Naive thymus-derived CD8-positive, alpha-beta T cell (primary cell): ENCODE measurements around the gene PDE1C. TPM values are rescaled to one million over a fixed set of nuclear protein-coding genes. Genes with fewer than 3 reads are reported as not detected.

Experiments used
- ATAC-seq, 2 donors: fragments of 150-1000 bp; cut with Tn5 transposase in 1 of 2; sonication (Bioruptor Pico), chemical (Tn5 transposase) in 1 of 2; 1 replicate in 1 of 2; 2 replicates in 1 of 2; pipeline ENCODE4 v1.10.0; 2021; ENCODE audit warnings: mild to moderate bottlenecking in 2 of 2, moderate library complexity in 2 of 2
- POLR2A ChIA-PET: fragments of 350-600 bp; sonication (Branson Sonifier 250); formaldehyde crosslinking; loops from one replicate; lab custom pipeline; 2021; ENCODE audit warnings: antibody characterized with exemption; lab: Charles Lee
- DNase-seq, 10 donors: peaks; one replicate each; pipeline versions ENCODE4 v3.0.0 to v3.0.0-alpha.2; 2020 to 2022
- H3K27ac Mint-ChIP-seq, 10 donors: one replicate each; pipeline ENCODE4 v1.8.0; 2020 to 2022; ENCODE audit warnings: mild to moderate bottlenecking in 10 of 10, mixed read lengths in 10 of 10, moderate library complexity in 4 of 10, inconsistent platforms in 1 of 10
- H3K27me3 Mint-ChIP-seq, 5 donors: one replicate each; pipeline ENCODE4 v1.8.0; 2021 to 2022; ENCODE audit warnings: mixed read lengths in 5 of 5
- H3K36me3 Mint-ChIP-seq, 3 donors: one replicate each; pipeline ENCODE4 v1.8.0; 2020 to 2022; ENCODE audit warnings: mixed read lengths in 3 of 3, mild to moderate bottlenecking in 2 of 3, inconsistent platforms in 1 of 3
- H3K4me1 Mint-ChIP-seq, 4 donors: one replicate each; pipeline ENCODE4 v1.8.0; 2021 to 2022; ENCODE audit warnings: mixed read lengths in 4 of 4
- H3K4me3 Mint-ChIP-seq, 10 donors: one replicate each; pipeline ENCODE4 v1.8.0; 2020 to 2022; ENCODE audit warnings: mild to moderate bottlenecking in 10 of 10, mixed read lengths in 10 of 10, moderate library complexity in 6 of 10, inconsistent platforms in 1 of 10
- H3K9me3 Mint-ChIP-seq, 9 donors: one replicate each; pipeline ENCODE4 v1.8.0; 2020 to 2022; ENCODE audit warnings: mixed read lengths in 9 of 9, mild to moderate bottlenecking in 3 of 9, inconsistent platforms in 1 of 9, moderate library complexity in 1 of 9
- polyA plus RNA-seq, 3 donors: library from polyadenylated mRNA; unstranded; fragments of 300-500 nt; fragmentation: Illumina TruSeq; gene quantifications; one replicate each; pipeline ENCODE4 v1.2.3, GENCODE V29; 2021
- total RNA-seq, 8 experiments: library from RNA in 2 of 8; stranded (reverse) in 2 of 8; gene quantifications; one replicate each; pipeline ENCODE4 v1.2.3 and lab custom pipeline; 2021 to 2026

The PDE1C gene
- total and polyA plus RNA-seq, 5 experiments from 2014 or later: not detected

- H3K4me1 Mint-ChIP-seq: no peaks in the 10 kb centered on the region
- no peaks in the 10 kb centered on the region for H3K36me3 Mint-ChIP-seq
- DNase-seq (peak in 2 of 10 donors; percentile 3 to 4), ATAC-seq (no peak)
- peaks cover 2 to 17% (median 5%) of the 10 kb centered on the region in 5 donors for H3K27me3 Mint-ChIP-seq
- H3K4me3 Mint-ChIP-seq: no peak overlapping the region
- POLR2A ChIA-PET: no interaction called here
- H3K27ac Mint-ChIP-seq: no peak overlapping the region
- H3K9me3 Mint-ChIP-seq: peaks cover 0 to 2% (median 0%) of the 10 kb centered on the region in 9 donors
These were observed 325.8 kb downstream of the PDE1C start for GRCh38 chr7:31744294-31744874.

DNA sequence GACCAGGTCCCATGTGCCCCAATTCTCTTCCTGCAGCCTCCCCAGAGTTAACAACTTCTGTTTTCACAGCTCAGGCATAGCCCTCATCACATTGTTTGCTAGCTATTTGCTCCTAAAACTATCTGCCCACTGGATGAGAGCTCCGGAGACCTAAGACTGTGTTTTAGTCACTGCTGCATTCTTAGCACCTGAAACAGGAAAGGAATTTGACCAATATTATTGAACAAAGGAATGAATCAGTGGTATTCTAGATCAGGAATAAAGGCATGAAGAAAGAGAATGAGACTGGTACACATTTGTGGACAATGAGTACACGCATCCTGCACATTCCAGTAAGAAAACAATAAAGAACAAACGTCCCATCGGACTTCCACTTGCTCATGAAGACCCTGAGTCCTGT is 328.4 kb downstream of the PDE1C start:
- POLR2A ChIA-PET: no interaction called here
- H3K36me3 Mint-ChIP-seq: no peaks in the 10 kb centered on the region
- peaks cover 0 to 3% (median 0%) of the 10 kb centered on the region in 4 donors for H3K4me1 Mint-ChIP-seq
- H3K27me3 Mint-ChIP-seq: peaks cover 4 to 22% (median 8%) of the 10 kb centered on the region in 5 donors
- ATAC-seq: no peak
- no peaks in the 10 kb centered on the region for H3K9me3 Mint-ChIP-seq
- no peak overlapping the region for H3K27ac Mint-ChIP-seq
- H3K4me3 Mint-ChIP-seq: no peak overlapping the region
- no peak for DNase-seq

DNA sequence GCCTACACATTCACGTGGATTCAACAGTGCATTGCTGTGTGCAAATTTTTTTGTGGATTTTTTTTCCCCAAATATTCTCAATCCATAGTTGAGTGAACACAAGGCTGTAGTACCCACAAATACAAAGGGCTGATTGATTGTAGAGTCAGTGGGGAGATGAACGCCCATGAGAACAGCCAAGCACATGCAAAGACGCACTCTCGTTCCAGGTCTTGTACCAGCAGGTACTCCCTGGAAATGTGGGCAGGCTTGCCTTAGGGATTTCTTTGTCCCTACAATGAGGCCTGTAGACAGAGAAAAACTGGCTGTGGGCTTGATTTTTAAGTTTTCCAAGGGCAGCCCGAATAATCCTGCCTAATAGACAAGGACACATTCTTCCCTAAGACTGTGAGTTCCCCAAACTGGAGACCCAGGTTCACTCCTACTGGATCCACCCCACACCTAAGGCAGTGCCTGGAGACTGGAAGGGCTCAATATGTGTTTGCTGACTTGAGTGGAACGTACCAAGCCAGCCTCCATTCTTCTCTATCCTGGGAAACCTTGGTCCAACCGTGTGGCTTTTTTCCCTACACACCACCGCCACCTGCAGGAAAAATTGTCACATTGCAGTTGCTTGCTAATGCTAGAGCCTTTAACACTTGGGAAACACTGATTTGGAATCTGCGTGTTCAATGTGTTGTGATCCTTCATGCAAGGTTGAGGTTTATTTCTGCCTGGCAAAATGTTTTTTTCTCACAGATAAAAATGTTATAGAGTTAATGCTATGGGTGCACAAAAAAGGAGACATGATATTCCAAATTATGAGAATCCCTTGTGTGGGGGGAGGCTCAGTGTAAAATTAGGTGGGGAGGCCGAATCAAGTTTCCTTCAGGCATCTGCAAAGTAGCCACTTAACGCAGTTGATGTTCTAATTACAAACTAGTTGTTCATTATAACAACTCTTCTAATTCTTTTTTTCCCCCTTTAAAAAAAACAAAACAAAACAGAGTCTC is 333.9 kb downstream of the PDE1C start:
- Mint-ChIP-seq H3K4me3 (no peak overlapping the region), H3K27ac (no peak overlapping the region), H3K36me3 (no peaks in the 10 kb centered on the region), H3K9me3 (no peaks in the 10 kb centered on the region), H3K27me3 (peaks cover 4 to 9% (median 6%) of the 10 kb centered on the region in 5 donors), H3K4me1 (peaks cover 0 to 3% (median 0%) of the 10 kb centered on the region in 4 donors)
- POLR2A ChIA-PET: no interaction called here
- no peak for ATAC-seq
- DNase-seq: no peak

DNA sequence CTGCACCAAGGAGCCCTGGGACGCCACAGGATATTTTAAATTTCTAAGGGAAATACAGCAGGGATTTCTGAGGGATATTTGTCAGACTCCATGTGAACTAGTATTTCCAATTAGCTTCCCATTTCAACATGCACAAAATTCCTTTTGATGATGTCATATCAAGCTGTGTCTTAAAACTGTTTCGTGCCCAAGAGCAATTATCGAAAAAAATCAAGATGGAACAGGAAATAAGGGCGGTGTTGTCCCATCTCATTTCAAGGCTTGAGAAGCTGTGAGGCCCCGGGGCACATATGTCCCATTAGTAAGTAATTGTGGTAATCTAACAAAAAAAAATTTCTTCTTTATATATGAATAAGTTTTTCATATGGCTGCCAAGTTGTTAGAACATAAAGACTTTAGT is 335.8 kb downstream of the PDE1C start:
- Mint-ChIP-seq H3K4me1 (peaks cover 0 to 3% (median 0%) of the 10 kb centered on the region in 4 donors), H3K9me3 (peaks cover 0 to 10% (median 0%) of the 10 kb centered on the region in 9 donors), H3K36me3 (no peaks in the 10 kb centered on the region), H3K27me3 (peaks cover 4 to 20% (median 8%) of the 10 kb centered on the region in 5 donors), H3K4me3 (no peak overlapping the region), H3K27ac (no peak overlapping the region)
- ATAC-seq: no peak
- POLR2A ChIA-PET: no interaction called here
- DNase-seq: no peak

DNA sequence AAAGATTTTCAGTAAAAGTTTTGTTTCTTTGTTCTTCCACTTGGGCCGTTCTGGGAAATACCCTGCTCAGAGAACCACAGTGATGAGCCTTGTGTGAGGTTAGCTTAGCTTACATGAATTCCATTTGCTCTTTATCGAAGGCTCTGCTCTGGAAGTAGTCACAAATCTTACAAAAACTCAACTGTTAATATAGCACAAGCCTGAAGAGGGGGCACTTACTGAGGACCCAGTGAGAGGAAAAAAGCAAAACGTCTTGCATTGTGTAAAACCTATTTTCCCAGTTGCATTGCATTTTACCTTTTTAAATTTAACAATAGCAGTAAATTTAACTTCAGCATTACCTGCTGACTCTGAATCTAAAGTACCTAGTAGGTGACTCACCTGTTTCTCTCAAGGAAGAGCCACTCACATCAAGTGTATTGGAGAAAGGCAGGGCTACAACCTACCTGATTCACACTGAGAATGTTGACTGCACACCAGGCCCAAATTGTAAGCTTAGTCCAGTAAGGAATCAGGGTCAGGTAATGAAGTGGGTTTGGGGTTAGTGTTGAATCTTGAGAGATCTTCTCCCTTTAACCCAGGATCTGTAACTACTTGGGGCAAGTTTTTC is 340.9 kb downstream of the PDE1C start:
- ATAC-seq (no peak), DNase-seq (no peak)
- POLR2A ChIA-PET: no interaction called here
- Mint-ChIP-seq H3K36me3 (no peaks in the 10 kb centered on the region), H3K27me3 (peaks cover 0 to 12% (median 2%) of the 10 kb centered on the region in 5 donors), H3K27ac (no peak overlapping the region), H3K4me3 (no peak overlapping the region), H3K4me1 (no peaks in the 10 kb centered on the region), H3K9me3 (peaks cover 0 to 10% (median 0%) of the 10 kb centered on the region in 9 donors)

DNA sequence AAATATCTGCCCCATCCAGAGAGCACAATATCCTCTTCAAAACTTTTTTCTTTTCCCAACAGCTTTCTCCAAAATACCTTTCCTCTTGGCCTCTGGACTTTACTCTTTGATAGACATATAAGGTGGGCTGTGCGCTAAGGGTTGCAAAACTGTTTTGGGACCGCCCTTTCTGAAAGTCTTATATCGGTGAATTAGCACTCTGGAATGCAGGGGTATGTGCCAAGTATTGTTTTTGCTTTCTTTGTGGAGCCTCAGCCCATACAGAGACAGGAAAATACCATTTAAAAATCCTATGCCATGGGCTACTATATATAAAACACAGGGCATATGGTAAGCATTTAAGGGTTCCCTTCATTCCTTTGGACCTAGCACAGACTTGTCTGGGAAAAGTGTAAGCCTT is 345.5 kb downstream of the PDE1C start:
- Mint-ChIP-seq H3K36me3 (no peaks in the 10 kb centered on the region), H3K4me3 (no peak overlapping the region), H3K27ac (no peak overlapping the region), H3K27me3 (no peaks in the 10 kb centered on the region), H3K4me1 (no peaks in the 10 kb centered on the region), H3K9me3 (peaks cover 0 to 2% (median 0%) of the 10 kb centered on the region in 9 donors)
- ATAC-seq (no peak), DNase-seq (no peak)
- POLR2A ChIA-PET: no interaction called here

GRCh38 chr7:31720366-31720765 is 349.8 kb downstream of the PDE1C start:
- DNase-seq (no peak), ATAC-seq (no peak)
- no peaks in the 10 kb centered on the region for H3K36me3 Mint-ChIP-seq
- no peak overlapping the region for H3K4me3 Mint-ChIP-seq
- no peaks in the 10 kb centered on the region for H3K4me1 Mint-ChIP-seq
- peaks cover 0 to 5% (median 0%) of the 10 kb centered on the region in 9 donors for H3K9me3 Mint-ChIP-seq
- peaks cover 0 to 6% (median 0%) of the 10 kb centered on the region in 5 donors for H3K27me3 Mint-ChIP-seq
- no peak overlapping the region for H3K27ac Mint-ChIP-seq
- POLR2A ChIA-PET: no interaction called here

DNA sequence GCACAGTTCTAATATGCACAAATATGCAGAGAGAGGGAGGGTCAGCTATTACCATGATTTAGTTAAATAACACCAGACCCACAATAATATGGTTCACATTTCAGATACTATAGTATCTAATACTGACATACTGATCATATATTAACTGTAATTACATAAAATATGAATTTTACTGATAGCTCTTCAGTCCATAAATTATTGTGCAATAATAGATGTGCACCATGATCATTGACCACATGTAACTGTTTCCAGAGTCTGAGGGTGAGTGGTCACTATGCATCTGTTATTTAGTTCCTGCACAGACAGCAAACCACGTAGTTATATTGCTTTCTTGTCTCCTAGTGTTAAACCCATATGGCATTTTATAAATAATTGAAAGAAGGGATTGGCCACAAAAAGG is 353.9 kb downstream of the PDE1C start:
- H3K4me3 Mint-ChIP-seq: no peak overlapping the region
- H3K4me1 Mint-ChIP-seq: no peaks in the 10 kb centered on the region
- POLR2A ChIA-PET: no interaction called here
- no peaks in the 10 kb centered on the region for H3K36me3 Mint-ChIP-seq
- H3K27me3 Mint-ChIP-seq: peaks cover 0 to 13% (median 0%) of the 10 kb centered on the region in 5 donors
- H3K27ac Mint-ChIP-seq: no peak overlapping the region
- DNase-seq (no peak), ATAC-seq (no peak)
- H3K9me3 Mint-ChIP-seq: peaks cover 0 to 18% (median 6%) of the 10 kb centered on the region in 9 donors

GRCh38 chr7:31710171-31710570 is 360.0 kb downstream of the PDE1C start:
- Mint-ChIP-seq H3K4me3 (no peak overlapping the region), H3K4me1 (no peaks in the 10 kb centered on the region), H3K36me3 (no peaks in the 10 kb centered on the region), H3K27ac (no peak overlapping the region), H3K27me3 (peaks cover 0 to 7% (median 0%) of the 10 kb centered on the region in 5 donors), H3K9me3 (peaks cover 0 to 18% (median 6%) of the 10 kb centered on the region in 9 donors)
- no peak for ATAC-seq
- no peak for DNase-seq
- POLR2A ChIA-PET: no interaction called here

DNA sequence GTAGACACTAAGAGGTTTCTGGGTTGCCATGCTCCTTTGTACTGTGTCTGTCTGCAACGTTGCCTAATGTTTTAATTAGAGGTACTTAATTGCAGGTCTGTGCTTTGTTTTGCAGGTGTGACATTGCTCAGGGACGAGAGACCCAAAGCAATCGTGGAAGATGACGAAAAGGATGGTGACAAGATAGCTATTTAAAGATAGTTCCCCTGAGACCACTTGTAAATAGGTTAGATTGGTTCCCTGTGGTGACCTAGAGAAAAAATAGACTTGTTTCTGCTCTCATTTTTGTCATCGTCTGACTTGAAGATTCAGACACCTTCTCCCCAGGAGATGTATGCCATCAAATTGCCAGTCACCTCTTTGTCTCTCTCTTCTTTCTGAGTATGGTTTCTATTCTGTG is 363.1 kb downstream of the PDE1C start:
- H3K4me1 Mint-ChIP-seq: no peaks in the 10 kb centered on the region
- no peak for DNase-seq
- POLR2A ChIA-PET: no interaction called here
- peaks cover 0 to 3% (median 2%) of the 10 kb centered on the region in 9 donors for H3K9me3 Mint-ChIP-seq
- no peak overlapping the region for H3K4me3 Mint-ChIP-seq
- H3K36me3 Mint-ChIP-seq: no peaks in the 10 kb centered on the region
- peaks cover 0 to 4% (median 0%) of the 10 kb centered on the region in 5 donors for H3K27me3 Mint-ChIP-seq
- no peak overlapping the region for H3K27ac Mint-ChIP-seq
- no peak for ATAC-seq

DNA sequence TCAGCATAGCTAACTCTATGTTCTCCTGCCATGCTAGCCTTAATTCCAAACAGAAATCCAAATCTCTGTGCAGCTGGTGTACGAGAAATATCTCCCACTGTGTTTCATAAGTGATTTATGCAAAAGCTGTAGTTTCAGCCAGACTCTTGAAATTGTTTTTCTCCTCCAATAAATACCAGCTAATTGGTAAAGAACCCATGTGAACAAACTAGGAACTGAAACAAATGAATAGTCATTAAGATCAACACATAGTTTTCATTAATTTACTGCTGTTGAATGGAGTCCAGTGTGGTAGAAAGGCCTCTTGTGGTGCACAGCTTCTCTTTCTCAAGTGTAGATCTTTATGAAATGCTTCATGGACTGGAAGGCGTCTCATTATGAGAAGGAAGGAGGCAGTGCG is 364.8 kb downstream of the PDE1C start:
- Mint-ChIP-seq H3K27me3 (peaks cover 0 to 2% (median 0%) of the 10 kb centered on the region in 5 donors), H3K27ac (no peak overlapping the region), H3K4me3 (no peak overlapping the region), H3K4me1 (no peaks in the 10 kb centered on the region), H3K9me3 (peaks cover 0 to 9% (median 2%) of the 10 kb centered on the region in 9 donors), H3K36me3 (no peaks in the 10 kb centered on the region)
- DNase-seq (no peak), ATAC-seq (no peak)
- POLR2A ChIA-PET: no interaction called here

- Mint-ChIP-seq H3K4me1 (no peaks in the 10 kb centered on the region), H3K4me3 (no peak overlapping the region), H3K36me3 (no peaks in the 10 kb centered on the region), H3K9me3 (peaks cover 0 to 19% (median 0%) of the 10 kb centered on the region in 9 donors), H3K27ac (no peak overlapping the region), H3K27me3 (peaks cover 0 to 2% (median 0%) of the 10 kb centered on the region in 5 donors)
- ATAC-seq (no peak), DNase-seq (no peak)
- POLR2A ChIA-PET: no interaction called here
These were observed 367.9 kb downstream of the PDE1C start for GRCh38 chr7:31702354-31702753.
